ENCODE results near the gene CXCL12.

CXCL12 gene

GRCh38 chr10:44364566-44364965 is 20.3 kb downstream of the CXCL12 start:
- DNase-seq (ENCODE audit: low read depth in 2 of 2) = no peak

- DNase-seq (ENCODE audit: low read depth in 2 of 2) = no peak
Observed at GRCh38 chr10:44363716-44364115, 21.2 kb downstream of the CXCL12 start.

GRCh38 chr10:44362866-44363711 is 21.8 kb downstream of the CXCL12 start:
- no peak for DNase-seq (ENCODE audit: low read depth in 2 of 2)

- DNase-seq (ENCODE audit: low read depth in 2 of 2) = no peak
Observed at GRCh38 chr10:44361109-44361508, 23.8 kb downstream of the CXCL12 start.

- DNase-seq (ENCODE audit: low read depth in 2 of 2) = no peak
Observed at GRCh38 chr10:44358080-44358771, 26.7 kb downstream of the CXCL12 start.

GRCh38 chr10:44357023-44357540 is 27.8 kb downstream of the CXCL12 start:
- DNase-seq (ENCODE audit: low read depth in 2 of 2) = no peak

- no peak for DNase-seq (ENCODE audit: low read depth in 2 of 2)
Observed at GRCh38 chr10:44356139-44357022, 28.5 kb downstream of the CXCL12 start.

GRCh38 chr10:44355630-44356029 is 29.3 kb downstream of the CXCL12 start:
- DNase-seq (ENCODE audit: low read depth in 2 of 2) = no peak

GRCh38 chr10:44354771-44355170 is 30.1 kb downstream of the CXCL12 start:
- DNase-seq (ENCODE audit: low read depth in 2 of 2) = no peak

GRCh38 chr10:44353721-44354120 is 31.2 kb downstream of the CXCL12 start:
- no peak for DNase-seq (ENCODE audit: low read depth in 2 of 2)

- no peak for DNase-seq (ENCODE audit: low read depth in 2 of 2)
Observed at GRCh38 chr10:44353128-44353390, 31.8 kb downstream of the CXCL12 start.

- no peak for DNase-seq (ENCODE audit: low read depth in 2 of 2)
Observed at GRCh38 chr10:44352316-44353127, 32.4 kb downstream of the CXCL12 start.

GRCh38 chr10:44348496-44348895 is 36.4 kb downstream of the CXCL12 start:
- DNase-seq (ENCODE audit: low read depth in 2 of 2) = no peak

- no peak for DNase-seq (ENCODE audit: low read depth in 2 of 2)
Observed at GRCh38 chr10:44347609-44348400, 37.1 kb downstream of the CXCL12 start.

- DNase-seq (ENCODE audit: low read depth in 2 of 2) = no peak
Observed at GRCh38 chr10:44344727-44345126, 40.2 kb downstream of the CXCL12 start.

- DNase-seq (ENCODE audit: low read depth in 2 of 2) = no peak
Observed at GRCh38 chr10:44343843-44344242, 41.1 kb downstream of the CXCL12 start.

GRCh38 chr10:44341886-44342285 is 43.0 kb downstream of the CXCL12 start:
- no peak for DNase-seq (ENCODE audit: low read depth in 2 of 2)

- no peak for DNase-seq (ENCODE audit: low read depth in 2 of 2)
Observed at GRCh38 chr10:44340557-44340956, 44.3 kb downstream of the CXCL12 start.

GRCh38 chr10:44339218-44339617 is 45.7 kb downstream of the CXCL12 start:
- no peak for DNase-seq (ENCODE audit: low read depth in 2 of 2)

GRCh38 chr10:44337081-44337480 is 47.8 kb downstream of the CXCL12 start:
- DNase-seq (ENCODE audit: low read depth in 2 of 2) = no peak
